Pancreas (tissue), 10 donors: ENCODE measurements around the gene KLK15. TPM values are rescaled to one million over a fixed set of nuclear protein-coding genes. Genes with fewer than 3 reads are reported as not detected.

Experiments used
- ATAC-seq, 4 donors: fragments of 200-7000 bp; cut with Tn5 transposase; one replicate each; pipeline versions ENCODE4 v1.8.0 to v1.9.1; 2020; ENCODE audit warnings: mild to moderate bottlenecking in 4 of 4, moderate library complexity in 4 of 4
- DNase-seq, 6 donors: peaks; one replicate each; pipeline ENCODE4 v3.0.0-alpha.2; 2020
- FAIRE-seq: peaks from 2 replicates; lab custom pipeline; 2012; peaks lifted over from hg19 to GRCh38; lab: Jason Lieb, UNC
- H3K27ac ChIP-seq, 4 donors: fragments of 200-600 bp; sonication (generic); 1 replicate in 3 of 4; 2 replicates in 1 of 4; pipeline versions ENCODE4 v1.5.0 to v1.8.0; 2020
- H3K27me3 ChIP-seq, 4 donors: fragments of 200-600 bp; one replicate each; pipeline ENCODE4 v1.8.0; 2021
- H3K36me3 ChIP-seq, 3 donors: fragments of 200-600 bp; sonication (generic) in 1 of 3; one replicate each; pipeline versions ENCODE4 v1.5.0 to v1.8.0; 2020 to 2021
- H3K4me1 ChIP-seq, 3 donors: fragments of 200-600 bp; one replicate each; pipeline ENCODE4 v1.8.0; 2021
- H3K4me3 ChIP-seq, 4 donors: fragments of 200-600 bp; sonication (generic) in 2 of 4; one replicate each; pipeline versions ENCODE4 v1.5.0 to v1.8.0; 2020 to 2021
- H3K9me3 ChIP-seq, 4 donors: fragments of 200-600 bp; one replicate each; pipeline ENCODE4 v1.8.0; 2021
- CTCF ChIP-seq, 4 donors: fragments of 200-600 bp; sonication (generic) in 3 of 4; IDR thresholded peaks; one replicate each; pipeline versions ENCODE4 v1.5.0 to v1.8.0; 2021; ENCODE audit warnings: antibody characterized with exemption in 4 of 4
- WGBS, 2 donors: extraction: QIAGEN DNeasy Blood & Tissue Kit; methylation state at CpG; one replicate each; pipeline ENCODE4 v1.1.7; 2013; 5-methylcytosine and 5-hydroxymethylcytosine counted together
- intact Hi-C, 3 donors: fragments of 100-400 bp; cut with DNase I; formaldehyde crosslinking; loops; one replicate each; pipeline versions ENCODE4 v1.11.1 to v1.14.2; 2022
- polyA plus RNA-seq, 2 donors: library from polyadenylated mRNA; stranded (reverse); fragments of 200-250 nt; gene quantifications; one replicate each; pipeline ENCODE4 v1.2.3, GENCODE V29; 2013
- total RNA-seq, 6 donors: library from RNA; stranded (reverse); fragmentation: NEBNext Ultra II Directional in 4 of 6; extraction: Animal tissue kit (Norgen Biotek cat#: 25700) in 4 of 6; gene quantifications; one replicate each; pipeline versions ENCODE4 v1.2.1 to v1.2.4, GENCODE V29; 2021 to 2023
- donor health status: healthy with polysubstance abuse.
- donor health status: DM: no; HTN: no; CAD: no; lungs with moderate emphysema.
- donor health status: DM: no; HTN: no; CAD: no.
- donor health status: control.
- donor health status: control.
- donor health status: Bipolar disorder and iron deficiency.
- donor health status: DM: yes; HTN: yes; CAD: no.
- donor health status: DM: no; HTN: no; CAD: no.
- donor health status: DM: no; HTN: no; CAD: no.
- donor health status: DM: yes; HTN: yes; CAD: no.

Gene KLK15
- total and polyA plus RNA-seq, 8 donors: 0.07 to 0.27 TPM; not detected in 6

- TF ChIP-seq CTCF (IDR thresholded peaks at IDR 0.05): no peak
- Histone ChIP-seq H3K27me3 (peaks cover 0 to 44% (median 14%) of the 10 kb centered on the region in 4 donors), H3K27ac (no peak overlapping the region), H3K4me3 (no peak overlapping the region), H3K4me1 (no peaks in the 10 kb centered on the region), H3K36me3 (no peaks in the 10 kb centered on the region), H3K9me3 (no peaks in the 10 kb centered on the region)
- 40 to 57% methylated on average over 16 of the region's 16 CpGs for WGBS, 2 donors
- DNase-seq: no peak
- intact Hi-C loops: loop anchor here in 1 of 3 donors (5.0 kb wide), 2 partner anchors 239 to 424 kb away; no protein-coding TSS in a partner anchor
- ATAC-seq: no peak
- FAIRE-seq: no peak
Measured at GRCh38 chr19:50780753-50781435, 52.5 kb downstream of the KLK15 start.

GRCh38 chr19:50779504-50780457, 53.6 kb downstream of the KLK15 start:
- H3K4me3 ChIP-seq: no peak overlapping the region
- no peaks in the 10 kb centered on the region for H3K36me3 ChIP-seq
- no peaks in the 10 kb centered on the region for H3K9me3 ChIP-seq
- ATAC-seq (no peak), DNase-seq (no peak), FAIRE-seq (no peak)
- H3K27me3 ChIP-seq: peaks cover 0 to 46% (median 14%) of the 10 kb centered on the region in 4 donors
- intact Hi-C loops: loop anchor here in 1 of 3 donors (5.0 kb wide), 2 partner anchors 237 to 422 kb away; no protein-coding TSS in a partner anchor
- no peak for TF ChIP-seq CTCF (IDR thresholded peaks at IDR 0.05)
- WGBS, 2 donors: 33 to 36% methylated on average over 25 of the region's 25 CpGs
- no peaks in the 10 kb centered on the region for H3K4me1 ChIP-seq
- no peak overlapping the region for H3K27ac ChIP-seq

GRCh38 chr19:50778906-50779430, 54.4 kb downstream of the KLK15 start:
- no peaks in the 10 kb centered on the region for H3K4me1 ChIP-seq
- no peak overlapping the region for H3K4me3 ChIP-seq
- no peak for ATAC-seq
- no peaks in the 10 kb centered on the region for H3K9me3 ChIP-seq
- H3K36me3 ChIP-seq: no peaks in the 10 kb centered on the region
- H3K27me3 ChIP-seq: peaks cover 0 to 46% (median 14%) of the 10 kb centered on the region in 4 donors
- no peak for TF ChIP-seq CTCF (IDR thresholded peaks at IDR 0.05)
- DNase-seq: no peak
- no peak for FAIRE-seq
- intact Hi-C loops: no loop called here
- H3K27ac ChIP-seq: no peak overlapping the region
- WGBS, 2 donors: 33 to 38% methylated on average over 7 of the region's 7 CpGs

GRCh38 chr19:50777830-50778303, 55.5 kb downstream of the KLK15 start:
- Histone ChIP-seq H3K4me3 (no peak overlapping the region), H3K36me3 (no peaks in the 10 kb centered on the region), H3K27ac (no peak overlapping the region), H3K4me1 (no peaks in the 10 kb centered on the region), H3K9me3 (no peaks in the 10 kb centered on the region), H3K27me3 (peaks cover 0 to 40% (median 14%) of the 10 kb centered on the region in 4 donors)
- 0 to 2% methylated on average over 30 of the region's 30 CpGs for WGBS, 2 donors
- no peak for DNase-seq
- TF ChIP-seq CTCF (IDR thresholded peaks at IDR 0.05): no peak
- no peak for ATAC-seq
- no peak for FAIRE-seq
- intact Hi-C loops: no loop called here
